HEK293 (cell line): ENCODE data around the gene RPS27A.

Source experiments
- CTCF ChIA-PET: fragments of 350-600 bp; formaldehyde crosslinking; extraction: SDS; loops from one replicate; lab custom pipeline; 2021; ENCODE audit warnings: antibody characterized with exemption; lab: Yijun Ruan, JAX
- POLR2A ChIA-PET: fragments of 300-600 bp; formaldehyde crosslinking; extraction: SDS; loops from one replicate; lab custom pipeline; 2020; ENCODE audit warnings: antibody characterized with exemption, inconsistent platforms; lab: Yijun Ruan, JAX
- H3K27ac ChIP-seq: fragments of 200-500 bp; sonication (Bioruptor generic); 2 replicates; pipeline ENCODE4 v1.5.1; 2014; ENCODE audit warnings: low read depth, low read length, control low read depth, inconsistent platforms; ENCODE audit errors: extremely low read depth
- H3K36me3 ChIP-seq, 2 experiments: fragments of 200-500 bp in 1 of 2; sonication (Bioruptor generic) in 1 of 2; 1 replicate in 1 of 2; 2 replicates in 1 of 2; pipeline ENCODE4 v1.5.1; 2014 to 2017; ENCODE audit warnings: inconsistent platforms in 2 of 2, low read length in 2 of 2; ENCODE audit not compliant: control insufficient read depth in 2 of 2, insufficient read depth in 1 of 2
- H3K4me1 ChIP-seq: fragments of 200-500 bp; sonication (Bioruptor generic); 2 replicates; pipeline ENCODE4 v1.5.1; 2014; ENCODE audit warnings: mild to moderate bottlenecking, low read length, inconsistent platforms; ENCODE audit not compliant: control insufficient read depth, insufficient read depth
- H3K4me3 ChIP-seq: 2 replicates; pipeline ENCODE4 v1.5.1; 2011; ENCODE audit warnings: low read depth, mild to moderate bottlenecking, control low read depth, low read length, moderate library complexity
- H3K9me3 ChIP-seq: fragments of 200-500 bp; sonication (Bioruptor generic); 2 replicates; pipeline ENCODE4 v1.5.1; 2014; ENCODE audit warnings: low read depth, low read length, inconsistent platforms; ENCODE audit not compliant: control insufficient read depth, insufficient read depth
- HOXC10 ChIP-seq: sonication (generic); formaldehyde crosslinking; IDR thresholded peaks from 2 replicates; pipeline ENCODE4 v1.8.1; 2023; ENCODE audit warnings: mild to moderate bottlenecking, missing genetic modification reagents
- PRDM10 ChIP-seq: fragments of 450-650 bp; formaldehyde crosslinking; IDR thresholded peaks from 2 replicates; pipeline ENCODE4 v1.5.1; 2016; ENCODE audit warnings: missing biosample characterization, missing genetic modification characterization
- SCRT1 ChIP-seq: fragments of 450-650 bp; formaldehyde crosslinking; IDR thresholded peaks from 2 replicates; pipeline ENCODE4 v1.5.1; 2016; ENCODE audit warnings: missing biosample characterization, missing genetic modification characterization, borderline replicate concordance
- SCRT2 ChIP-seq: fragments of 450-650 bp; formaldehyde crosslinking; IDR thresholded peaks from 2 replicates; pipeline ENCODE4 v1.5.1; 2016; ENCODE audit warnings: missing biosample characterization, missing genetic modification characterization
- SP2 ChIP-seq: fragments of 450-650 bp; formaldehyde crosslinking; IDR thresholded peaks from 2 replicates; pipeline ENCODE4 v1.5.1; 2016; ENCODE audit warnings: missing biosample characterization, missing genetic modification characterization
- ZBTB17 ChIP-seq: fragments of 450-650 bp; formaldehyde crosslinking; IDR thresholded peaks from 2 replicates; pipeline ENCODE4 v1.5.1; 2016; ENCODE audit warnings: missing biosample characterization, missing genetic modification characterization
- ZNF121 ChIP-seq: fragments of 450-650 bp; formaldehyde crosslinking; IDR thresholded peaks from 2 replicates; pipeline ENCODE4 v1.5.1; 2016; ENCODE audit warnings: missing biosample characterization, missing genetic modification characterization
- ZNF302 ChIP-seq: fragments of 450-650 bp; formaldehyde crosslinking; IDR thresholded peaks from 2 replicates; pipeline ENCODE4 v1.5.1; 2016; ENCODE audit warnings: missing biosample characterization, missing genetic modification characterization, low read depth
- ZNF362 ChIP-seq: fragments of 450-650 bp; formaldehyde crosslinking; IDR thresholded peaks from 2 replicates; pipeline ENCODE4 v1.5.1; 2016; ENCODE audit warnings: missing biosample characterization, missing genetic modification characterization
- ZNF529 ChIP-seq: fragments of 450-650 bp; formaldehyde crosslinking; IDR thresholded peaks from 2 replicates; pipeline ENCODE4 v1.5.1; 2017; ENCODE audit warnings: missing genetic modification characterization, missing biosample characterization; ENCODE audit not compliant: insufficient replicate concordance
- ZNF548 ChIP-seq: fragments of 450-650 bp; formaldehyde crosslinking; IDR thresholded peaks from 2 replicates; pipeline ENCODE4 v1.5.1; 2016; ENCODE audit warnings: missing biosample characterization, missing genetic modification characterization

The RPS27A gene

GRCh38 chr2:55233658-55233940 is 1.1 kb downstream of the RPS27A start:
- Histone ChIP-seq H3K9me3 (no peaks in the 10 kb centered on the region), H3K4me1 (0 out of 2 replicates have a peak, but pooled peaks cover 6% of the 10 kb centered on the region), H3K4me3 (peak overlapping the region; percentile 50), H3K27ac (peak overlapping the region; percentile 94; the same call in 1 of the 2 replicates), H3K36me3 (peaks cover 42 to 57% of the 10 kb centered on the region in 2 experiments)
- ChIA-PET POLR2A (no interaction called here), CTCF (no interaction called here)
- TF ChIP-seq ZBTB17 (tag by site-specific recombination): no peak
- TF ChIP-seq ZNF529 (tag by site-specific recombination): no peak
- TF ChIP-seq SP2 (tag by site-specific recombination): no peak

- Histone ChIP-seq H3K9me3 (no peaks in the 10 kb centered on the region), H3K36me3 (peaks cover 43 to 61% of the 10 kb centered on the region in 2 experiments), H3K4me1 (0 out of 2 replicates have a peak, but pooled peaks cover 6% of the 10 kb centered on the region), H3K4me3 (no peak overlapping the region)
- ChIA-PET POLR2A (no interaction called here), CTCF (no interaction called here)
- TF ChIP-seq HOXC10 (CRISPR knock-in tag) (no peak), ZNF362 (tag by site-specific recombination) (peak; percentile 38; the same call in 1 of the 2 replicates), ZNF121 (0 out of 2 replicates have a peak, but pooled peaks have one; percentile 21)
- TF ChIP-seq, all 188 proteins: peak for 2
- H3K27ac ChIP-seq: no peak overlapping the region
Measured at GRCh38 chr2:55235724-55236538, 3.4 kb downstream of the RPS27A start.

- Histone ChIP-seq H3K27ac (no peak overlapping the region), H3K4me3 (no peak overlapping the region), H3K4me1 (0 out of 2 replicates have a peak, but pooled peaks cover 2% of the 10 kb centered on the region), H3K9me3 (no peaks in the 10 kb centered on the region), H3K36me3 (peaks cover 54 to 66% of the 10 kb centered on the region in 2 experiments)
- POLR2A ChIA-PET: interaction anchor here (0.9 to 1.2 kb wide), 2 partner anchors 14 to 47 kb away, joined by 3 read pairs; no protein-coding TSS in a partner anchor
- TF ChIP-seq SCRT2 (tag by site-specific recombination): peak; percentile 70
- TF ChIP-seq PRDM10 (tag by site-specific recombination): peak; percentile 45; the same call in 1 of the 2 replicates
- TF ChIP-seq ZNF548 (tag by site-specific recombination): no peak
- TF ChIP-seq ZNF302 (tag by site-specific recombination): no peak
- TF ChIP-seq SCRT1 (tag by site-specific recombination): 0 out of 2 replicates have a peak, but pooled peaks have one; percentile 15
- CTCF ChIA-PET: no interaction called here
Measured at GRCh38 chr2:55236992-55237543, 4.6 kb downstream of the RPS27A start.
